Stimulated activated CD4-positive, alpha-beta T cell treated with anti-CD3 and anti-CD28 coated beads, TNF-alpha, amount 100 ng/mL, for 4 hours (primary cell): ENCODE data around the gene IL10RA.
"Not testable (repeated sequence)": the region's sequence is repeated elsewhere in the genome, so short reads cannot be mapped to it uniquely, and the experiment has no call there.

Experiments used
- DNase-seq, 3 experiments: peaks; one replicate each; pipeline ENCODE4 v3.0.0-alpha.2; 2020; ENCODE audit warnings: low read depth in 3 of 3

Gene IL10RA

DNA sequence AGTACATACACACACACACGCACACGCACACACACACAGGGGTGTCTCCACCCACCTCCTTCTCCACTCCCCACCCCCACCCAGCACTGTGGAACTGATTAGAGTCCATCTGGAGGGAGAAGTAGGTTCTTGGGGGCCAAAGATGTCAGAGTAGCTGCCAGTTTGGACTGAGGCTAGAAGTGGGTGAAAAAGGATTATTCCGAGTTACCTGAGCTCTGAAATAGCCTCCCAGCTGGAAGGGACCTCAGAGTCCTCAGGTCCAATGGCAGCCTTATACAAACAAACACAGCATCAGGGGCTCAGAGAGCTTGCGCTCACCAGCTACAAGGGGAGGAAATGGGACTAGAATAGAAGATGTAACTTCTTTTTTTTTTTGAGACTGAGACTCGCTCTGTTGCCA, 20.8 kb downstream of the IL10RA start:
- DNase-seq: no peak

DNA sequence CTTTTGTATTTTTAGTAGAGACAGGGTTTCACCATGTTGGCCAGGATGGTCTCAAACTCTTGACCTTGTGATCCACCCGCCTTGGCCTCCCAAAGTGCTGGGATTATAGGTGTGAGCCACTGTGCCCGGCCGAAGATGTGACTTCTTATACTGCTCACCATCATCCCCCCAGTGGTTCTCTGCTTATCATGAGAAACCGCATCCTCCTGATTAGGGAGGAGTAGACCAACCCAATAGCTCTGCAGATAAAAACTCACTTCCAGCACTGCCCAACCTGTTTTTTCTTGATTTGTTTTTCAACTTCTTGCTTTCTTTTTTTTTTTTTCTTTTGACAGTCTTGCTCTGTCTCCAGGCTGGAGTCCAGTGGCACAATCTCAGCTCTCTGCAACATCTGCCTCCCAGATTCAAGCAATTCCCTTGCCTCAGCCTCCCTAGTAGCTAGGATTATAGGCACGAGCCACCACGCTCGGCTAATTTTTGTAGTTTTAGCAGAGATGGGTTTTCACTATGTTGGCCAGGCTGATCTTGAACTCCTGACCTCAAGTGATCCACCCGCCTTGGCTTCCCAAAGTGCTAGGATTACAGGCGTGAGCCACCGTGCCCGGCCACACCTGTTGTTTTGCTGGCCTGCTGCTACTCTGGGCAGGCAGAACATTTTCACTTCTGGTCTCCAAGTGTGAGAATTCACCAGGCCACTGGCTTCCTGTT, 21.5 kb downstream of the IL10RA start:
- not testable (repeated sequence) for DNase-seq

DNA sequence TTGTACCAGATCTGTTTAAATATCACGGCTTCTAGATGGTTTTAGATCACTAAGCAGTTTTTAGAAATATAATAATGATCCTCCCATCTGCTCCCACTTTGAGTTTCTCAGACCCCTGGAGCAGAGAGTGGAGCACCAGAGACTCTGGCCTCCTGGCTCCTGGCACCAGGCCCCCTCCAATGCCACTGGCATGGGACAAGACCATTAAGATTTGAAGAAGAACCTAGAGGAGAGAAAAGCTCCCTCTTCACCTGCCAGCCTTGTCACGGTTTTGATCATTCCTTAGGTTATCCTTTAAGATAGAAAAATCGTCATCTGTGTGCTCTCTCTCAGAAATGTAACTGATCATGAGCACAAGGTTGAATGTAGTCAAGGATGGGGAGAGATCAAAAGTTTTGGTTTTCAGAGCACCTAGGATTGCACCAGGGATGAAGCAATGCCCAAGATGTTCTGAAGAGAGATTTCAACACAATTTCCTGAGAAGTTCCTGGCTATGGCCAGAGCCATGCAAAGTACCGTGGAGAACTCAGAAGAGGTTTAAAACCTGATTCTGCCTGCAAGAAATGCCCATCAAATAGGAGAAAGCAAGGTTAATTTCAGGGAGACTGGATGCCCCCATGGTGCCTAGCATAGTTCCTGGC, 22.2 kb downstream of the IL10RA start:
- DNase-seq: no peak

DNA sequence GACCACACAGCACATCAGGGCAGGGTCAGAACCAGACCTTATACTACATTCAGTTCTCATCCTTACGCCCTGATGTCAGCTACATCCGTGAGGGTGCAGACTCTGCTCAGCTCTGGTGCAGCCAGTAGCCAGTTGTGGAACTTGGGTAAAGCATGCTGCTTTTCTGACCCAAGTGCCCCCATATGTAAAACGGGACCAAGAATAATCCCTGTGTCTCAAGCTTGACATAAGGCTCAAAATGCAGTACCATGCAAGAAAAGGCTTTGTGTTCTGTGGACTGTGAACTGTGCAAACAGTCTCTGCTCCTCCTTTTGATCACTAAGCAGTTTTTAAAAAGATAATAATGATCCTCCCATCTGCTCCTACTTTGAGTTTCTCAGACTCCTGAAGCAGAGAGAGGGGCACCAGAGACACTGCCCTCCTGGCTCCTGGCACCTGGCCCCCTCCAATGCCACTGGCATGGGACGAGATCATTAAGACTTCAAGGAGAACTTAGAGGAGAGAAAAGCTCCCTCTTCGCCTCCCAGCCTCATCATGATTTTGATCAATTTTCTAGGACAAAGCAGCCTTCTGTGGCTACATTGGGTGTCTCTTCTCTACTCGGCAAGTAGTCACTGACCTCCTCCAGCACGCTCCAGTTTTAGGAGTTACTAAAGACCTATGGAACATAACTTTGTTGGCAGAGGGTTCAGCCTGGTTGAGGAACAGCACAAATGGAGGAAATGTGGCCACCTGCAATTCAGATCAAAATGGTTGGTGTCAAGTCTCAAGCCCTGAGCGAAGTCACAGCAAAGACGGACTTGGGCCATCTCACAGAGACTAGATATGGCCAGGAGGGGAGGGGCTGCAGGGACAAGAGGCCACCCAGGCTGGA, 23.9 kb downstream of the IL10RA start:
- no peak for DNase-seq

DNA sequence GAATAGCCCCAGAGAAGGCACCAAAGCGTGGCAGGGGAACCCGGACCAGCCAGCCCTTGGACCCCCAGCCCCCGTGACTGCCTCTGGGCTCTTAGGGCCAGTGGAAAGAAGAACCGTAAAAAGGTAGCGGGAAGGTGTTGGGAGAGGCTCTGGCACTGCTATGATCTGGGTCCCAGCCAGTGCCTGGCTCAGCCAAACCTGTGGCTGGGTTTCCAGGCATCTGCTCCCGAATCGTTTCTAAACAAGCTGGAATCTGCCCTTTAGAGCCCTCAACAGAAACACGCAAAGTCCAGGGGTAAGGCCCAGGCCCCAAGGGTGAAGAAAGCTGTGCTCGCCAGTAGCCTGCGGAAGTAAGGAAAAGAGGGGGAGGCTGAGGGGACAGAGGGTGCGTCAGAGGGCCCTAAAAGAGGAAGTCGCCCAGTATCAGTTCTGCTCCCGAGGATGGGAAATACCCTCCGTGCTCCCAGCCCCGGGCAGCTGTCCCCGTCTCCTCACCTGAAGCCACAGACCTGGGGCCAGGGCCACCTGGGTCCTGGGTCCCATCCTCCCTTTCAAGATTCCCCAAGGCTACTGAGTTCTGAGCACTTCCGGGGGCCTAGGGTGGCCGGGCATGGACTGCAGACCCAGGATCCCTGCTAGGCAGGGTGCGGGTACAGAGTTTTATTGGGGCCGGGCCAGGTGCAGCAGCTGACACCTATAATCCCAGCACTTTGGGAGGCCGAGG, 24.7 kb downstream of the IL10RA start:
- DNase-seq: no peak

DNA sequence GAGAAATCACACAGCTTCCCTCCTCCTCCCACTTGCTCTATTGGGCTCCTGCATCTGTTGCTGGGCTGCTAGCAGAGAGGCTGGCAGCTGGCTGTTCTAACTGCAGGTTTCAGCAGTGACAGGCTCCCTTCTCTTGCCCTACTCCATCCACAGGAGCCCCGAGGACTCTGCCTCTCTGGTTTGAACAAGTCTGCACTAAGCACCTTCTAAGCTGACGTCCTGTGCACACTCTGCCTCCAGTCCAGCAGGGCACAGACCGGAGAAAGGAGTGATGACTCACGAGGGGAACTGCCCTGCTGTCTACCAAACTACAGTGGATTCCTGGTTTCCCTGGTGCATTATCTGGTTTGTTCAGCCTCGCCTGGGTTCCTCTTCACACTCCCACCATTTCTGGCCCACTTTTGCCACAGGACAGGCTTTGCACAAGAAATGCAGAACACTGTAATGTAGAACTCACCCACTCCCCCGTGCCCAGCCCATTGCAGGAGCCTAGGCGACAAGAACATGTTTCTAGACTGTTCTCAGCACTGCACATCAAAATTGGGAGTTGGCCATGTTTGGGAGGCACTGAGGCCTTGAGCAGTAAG, 26.0 kb downstream of the IL10RA start:
- DNase-seq: no peak

DNA sequence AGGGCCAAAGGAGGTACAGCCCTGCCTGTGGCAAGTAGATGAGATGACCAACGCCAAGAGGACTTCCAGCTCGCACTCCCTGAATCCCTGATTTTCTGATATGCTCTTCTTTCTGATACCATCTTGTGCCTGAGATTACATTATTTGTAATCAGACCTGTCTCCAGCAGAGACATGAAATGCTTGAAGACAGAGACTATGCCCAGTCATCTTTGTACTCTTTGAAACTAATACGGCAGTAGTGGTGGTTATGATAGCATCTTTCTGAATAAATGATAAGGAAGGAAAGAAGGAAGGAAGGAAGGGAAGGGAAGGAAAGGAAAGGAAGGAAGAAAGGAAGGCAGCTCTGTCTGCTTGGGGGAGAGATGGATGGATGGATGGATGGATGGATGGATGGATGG, 27.8 kb downstream of the IL10RA start:
- no peak for DNase-seq

DNA sequence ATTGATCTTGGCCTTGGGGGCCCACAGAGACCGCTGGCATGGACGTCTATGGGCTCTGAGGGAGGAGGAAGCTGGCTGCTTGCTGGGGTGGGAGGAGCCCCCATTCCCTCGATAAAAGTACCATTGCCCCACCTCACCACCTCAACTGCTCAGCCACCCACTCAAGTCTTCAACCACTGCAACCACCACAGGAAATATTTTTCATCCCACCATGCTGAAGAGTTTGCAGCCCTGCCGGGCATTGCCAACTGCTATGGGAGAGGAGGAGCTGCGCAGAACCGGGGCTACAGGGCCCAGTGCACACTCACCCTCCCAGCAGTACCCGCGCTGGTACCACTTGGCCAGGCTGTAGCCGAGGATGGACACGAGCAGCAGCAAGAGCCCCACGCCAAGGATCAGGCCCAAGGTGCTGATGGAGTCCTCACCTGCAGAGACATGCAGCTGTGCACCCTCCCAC, 29.2 kb downstream of the IL10RA start:
- DNase-seq: no peak

DNA sequence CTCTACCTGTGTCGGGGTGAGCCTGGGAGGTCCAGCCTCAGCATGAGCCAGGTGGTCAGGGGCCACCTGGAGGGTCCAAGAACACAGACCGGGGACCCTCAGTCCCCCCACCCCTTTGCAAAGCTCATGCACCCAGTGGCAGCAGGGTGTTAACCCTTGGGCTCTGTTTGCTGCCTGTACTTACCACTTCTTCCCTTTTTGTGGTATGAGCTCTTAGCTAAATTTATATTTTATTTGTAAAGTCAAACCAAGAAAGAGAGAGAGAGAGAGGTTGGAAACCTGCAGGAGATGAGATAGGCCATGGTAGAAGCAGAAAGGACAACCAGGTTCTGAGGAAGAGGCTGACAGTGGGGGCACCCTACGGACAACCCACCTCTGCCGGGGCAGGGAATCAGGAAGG, 29.9 kb downstream of the IL10RA start:
- no peak for DNase-seq

DNA sequence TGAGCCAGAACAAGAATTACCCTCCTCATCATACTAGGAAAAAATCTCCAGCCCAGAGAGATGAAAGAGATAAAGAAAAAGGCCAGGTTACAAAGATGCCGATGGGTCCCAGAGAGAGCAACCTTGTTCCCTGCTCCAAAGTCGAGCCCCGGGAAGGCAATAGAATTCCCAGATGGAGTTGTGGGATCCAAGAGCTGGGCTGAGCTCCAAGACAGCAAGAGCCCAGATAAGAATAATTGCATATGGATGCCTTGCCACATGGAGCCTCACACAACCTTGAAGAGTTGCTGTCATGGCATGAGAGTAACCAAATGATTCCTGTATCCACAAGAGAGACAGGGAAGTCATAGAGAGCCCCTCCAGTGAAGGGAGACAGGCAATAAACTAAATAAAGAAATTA, 30.9 kb downstream of the IL10RA start:
- no peak for DNase-seq

DNA sequence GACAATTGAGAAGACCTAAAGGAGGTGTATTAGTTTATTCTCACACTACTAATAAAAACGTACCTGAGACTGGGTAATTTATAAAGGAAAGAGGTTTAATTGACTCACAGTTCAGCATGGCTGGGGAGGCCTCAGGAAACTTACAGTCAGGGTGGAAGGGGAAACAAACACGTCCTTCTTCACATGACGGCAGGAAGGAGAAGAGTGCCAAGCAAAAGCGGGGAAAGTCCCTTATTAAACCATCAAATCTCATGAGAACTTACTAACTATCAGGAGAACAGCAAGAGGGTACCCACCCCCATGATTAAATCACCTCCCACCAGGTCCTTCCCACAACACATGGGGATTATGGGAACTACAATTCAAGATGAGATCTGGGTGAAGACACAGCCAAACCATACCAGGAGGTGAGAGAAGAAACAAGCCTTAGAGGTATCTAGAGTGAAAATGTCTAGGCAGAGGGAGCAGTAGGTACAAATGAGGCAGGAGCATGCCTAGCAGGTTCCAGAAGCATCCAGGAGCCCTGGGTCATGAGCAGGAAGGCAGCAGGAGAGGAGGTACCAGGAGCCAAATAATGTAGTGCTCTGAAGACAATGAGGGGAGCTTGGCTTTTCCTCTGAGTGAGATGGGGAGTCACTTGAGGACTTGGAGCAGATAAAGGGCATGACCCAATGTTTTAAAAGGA, 31.6 kb downstream of the IL10RA start:
- DNase-seq: no peak

DNA sequence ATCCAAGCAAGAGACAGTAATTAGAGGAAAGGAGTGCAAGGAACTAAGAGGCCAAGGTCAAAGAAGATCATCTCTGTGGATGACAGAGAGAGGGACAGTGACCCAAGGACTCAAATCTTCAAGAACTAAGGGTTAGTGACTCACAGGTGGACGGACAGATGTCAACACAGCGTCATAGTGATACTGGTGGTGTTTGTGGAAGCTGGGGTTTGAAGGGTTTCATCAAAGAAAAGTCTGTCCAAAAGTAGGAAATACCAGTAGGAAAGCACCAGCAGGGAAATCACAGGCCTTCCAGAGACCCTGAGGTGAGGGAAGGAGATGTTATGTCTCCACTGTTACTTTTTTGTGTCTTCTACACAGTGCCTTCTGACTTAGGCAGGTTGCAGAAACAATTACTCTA, 32.2 kb downstream of the IL10RA start:
- DNase-seq: no peak

DNA sequence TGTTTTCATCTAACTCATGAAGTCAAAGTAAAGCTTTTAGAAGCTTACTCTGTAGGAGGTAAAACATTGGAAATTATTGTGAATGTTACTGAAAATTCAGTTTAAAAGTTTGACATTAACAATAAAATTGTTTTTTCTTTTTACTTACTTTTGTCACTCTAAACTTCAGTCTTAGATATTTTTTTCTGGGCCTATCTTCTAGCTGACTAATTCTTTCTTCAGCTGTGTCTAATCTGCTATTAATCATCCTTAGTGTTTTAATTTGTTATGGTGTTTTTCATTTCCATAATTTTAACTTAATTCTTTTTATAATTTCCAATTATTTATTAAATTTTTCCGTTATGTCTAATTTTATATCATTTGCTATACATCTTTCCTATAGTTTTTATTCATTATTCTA, 35.0 kb downstream of the IL10RA start:
- no peak for DNase-seq

DNA sequence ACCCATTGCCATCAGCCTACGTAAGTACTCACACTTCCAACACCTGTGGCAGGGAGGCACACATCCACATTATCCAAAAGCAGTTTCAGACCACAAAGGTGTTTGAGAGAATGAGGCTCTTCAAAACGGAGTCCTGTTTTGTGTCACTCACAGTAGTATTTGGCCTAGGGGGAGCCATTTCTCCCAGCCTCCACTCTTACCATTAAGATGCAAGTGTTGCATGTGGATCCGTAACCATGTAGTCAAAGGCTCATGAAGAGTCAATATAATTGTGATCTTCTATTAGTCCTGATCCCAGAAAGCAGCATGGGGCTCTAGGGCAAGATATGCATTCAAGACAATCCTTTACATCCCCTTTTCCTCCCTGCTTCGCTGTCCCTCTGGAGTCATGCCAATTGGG, 41.5 kb downstream of the IL10RA start:
- DNase-seq: no peak

DNA sequence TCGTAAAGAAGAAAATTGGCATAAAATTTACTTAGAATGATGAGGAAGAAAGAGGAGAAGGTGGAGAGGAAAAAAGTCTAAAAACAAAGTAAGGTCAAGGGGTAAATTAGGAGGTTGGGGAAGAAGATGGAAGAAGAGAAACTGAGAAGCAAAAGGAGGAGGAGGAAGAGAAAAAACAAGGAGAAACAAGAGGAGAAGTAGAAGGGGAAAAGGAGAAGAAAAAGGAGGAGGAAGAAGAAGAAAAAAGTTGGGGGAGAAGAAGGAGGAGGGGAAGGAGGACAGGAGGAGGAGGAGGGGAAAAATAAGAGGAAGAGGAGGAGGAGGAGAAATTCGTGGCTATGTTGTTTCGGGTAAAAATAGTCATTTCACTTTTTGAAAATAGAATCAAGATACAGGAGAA, 42.4 kb downstream of the IL10RA start:
- no peak for DNase-seq

DNA sequence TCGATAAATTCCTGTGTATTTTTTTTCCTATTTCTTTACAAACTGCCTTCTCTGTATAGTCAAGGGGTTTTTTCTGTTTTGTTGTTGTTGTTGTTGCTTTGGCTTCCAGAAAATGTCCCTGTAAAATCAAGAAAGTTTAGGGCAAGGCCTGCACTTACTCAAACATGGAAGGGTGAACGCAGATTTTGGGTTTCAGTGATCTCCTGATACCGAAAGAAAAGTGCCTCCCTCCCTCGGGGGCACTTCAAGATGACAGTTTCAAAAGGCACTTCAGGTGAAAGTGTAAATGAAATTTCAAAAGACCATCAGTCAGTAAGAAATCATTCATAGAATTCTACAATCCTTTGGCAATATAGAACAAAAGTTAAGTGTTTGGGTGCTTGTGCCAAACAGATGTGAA, 47.2 kb downstream of the IL10RA start:
- no peak for DNase-seq

DNA sequence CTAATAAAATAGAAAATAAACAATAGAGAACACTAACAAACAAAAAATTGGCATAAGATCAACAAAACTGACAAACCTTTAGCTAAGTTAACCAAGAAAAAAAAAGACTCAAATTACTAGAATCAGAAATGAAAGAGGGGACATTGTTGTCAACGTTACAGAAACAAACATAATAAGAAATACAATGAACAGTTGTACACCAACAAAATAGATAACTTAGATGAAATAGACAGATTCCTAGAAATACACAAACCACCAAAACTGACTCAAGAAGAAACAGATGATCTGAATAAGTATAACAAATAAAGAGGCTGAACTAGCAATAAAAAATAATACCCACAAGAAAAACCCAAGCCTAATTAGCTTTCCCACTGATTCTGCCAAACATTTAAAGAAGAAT, 55.9 kb downstream of the IL10RA start:
- DNase-seq: no peak

DNA sequence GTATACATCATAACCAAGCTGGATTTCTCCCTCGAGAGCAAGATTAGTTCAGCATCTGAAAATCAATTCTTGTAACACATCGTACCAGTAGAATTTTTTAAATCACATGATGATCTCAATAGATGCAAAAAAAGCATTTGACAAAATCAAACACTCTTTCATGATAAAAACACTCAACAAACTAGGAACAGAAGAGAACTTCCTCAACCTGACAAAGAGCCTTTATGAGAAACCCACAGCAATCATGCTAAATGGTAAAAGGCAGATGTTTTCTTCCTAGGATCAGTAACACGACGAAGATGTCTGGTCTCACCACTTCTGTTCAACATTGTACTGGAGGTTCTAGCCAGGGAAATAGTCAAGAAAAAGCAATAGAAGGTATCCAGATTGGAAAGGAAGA, 56.6 kb downstream of the IL10RA start:
- DNase-seq: no peak

DNA sequence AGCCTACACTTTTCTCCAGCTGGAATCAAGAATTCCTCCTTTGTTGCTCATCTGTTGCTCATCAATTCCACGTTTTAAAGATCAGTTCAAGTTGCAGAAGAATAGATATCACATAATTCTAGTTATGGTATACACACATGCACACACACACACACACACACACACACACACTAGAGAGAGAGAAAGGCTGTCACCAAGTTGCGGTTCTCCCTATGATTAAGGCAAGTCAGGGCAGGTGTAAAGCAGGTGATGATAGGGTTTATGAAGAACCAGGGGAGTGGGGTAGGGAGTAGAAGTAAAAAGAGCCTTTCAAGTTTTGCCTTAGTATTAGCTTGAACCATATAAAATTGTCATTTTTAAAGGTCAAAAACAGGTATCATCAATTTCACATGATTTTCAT, 59.0 kb downstream of the IL10RA start:
- no peak for DNase-seq

DNA sequence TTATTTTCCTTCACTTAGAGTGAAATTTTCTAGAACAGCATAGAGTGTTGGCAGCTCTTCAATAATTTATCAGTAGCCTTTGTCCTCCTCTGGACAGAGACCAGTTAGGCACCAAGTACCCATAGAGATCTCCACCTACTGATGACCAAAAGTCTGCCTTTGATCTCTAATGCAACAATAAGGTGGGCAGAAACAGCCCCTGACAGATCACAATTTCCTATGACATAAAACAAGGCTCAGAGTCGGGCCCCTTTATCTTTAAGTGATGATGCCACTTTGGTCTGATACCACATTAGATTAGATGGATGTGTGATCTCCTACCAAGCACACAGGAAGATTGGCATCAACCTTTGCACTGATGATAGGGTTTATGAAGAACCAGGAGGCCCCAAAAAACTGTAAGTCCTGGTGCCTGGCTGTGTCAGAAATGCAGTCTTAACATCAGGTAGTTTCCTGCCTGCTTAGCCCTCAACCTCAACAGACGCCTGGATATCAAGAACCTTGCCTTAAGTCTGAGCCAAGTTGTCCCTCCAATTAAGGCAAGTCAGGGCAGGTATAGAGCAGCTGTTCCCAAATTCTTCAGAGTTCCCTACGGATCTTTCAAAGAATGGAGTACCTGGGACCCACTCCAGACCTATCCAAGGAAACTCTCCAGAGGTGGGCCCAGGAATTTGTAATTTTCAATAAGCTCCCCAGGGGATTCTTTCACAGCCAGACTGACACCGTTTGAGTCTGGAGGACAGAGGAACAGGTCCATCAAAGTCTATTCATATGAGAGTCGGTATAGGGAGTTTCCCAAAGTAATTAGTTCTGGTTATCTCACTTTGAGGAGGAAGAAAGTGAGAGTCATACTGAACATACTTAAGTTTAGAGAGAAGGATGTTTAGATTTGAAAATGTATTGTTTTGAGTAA, 60.1 kb downstream of the IL10RA start:
- no peak for DNase-seq
